Measurements from ENCODE around the gene TMEM45B.
A peak's percentile ranks its signal among the peaks of the same experiment; 100 is the strongest.
"Not testable (repeated sequence)": the region's sequence is repeated elsewhere in the genome, so short reads cannot be mapped to it uniquely, and the experiment has no call there.

TMEM45B gene

DNA sequence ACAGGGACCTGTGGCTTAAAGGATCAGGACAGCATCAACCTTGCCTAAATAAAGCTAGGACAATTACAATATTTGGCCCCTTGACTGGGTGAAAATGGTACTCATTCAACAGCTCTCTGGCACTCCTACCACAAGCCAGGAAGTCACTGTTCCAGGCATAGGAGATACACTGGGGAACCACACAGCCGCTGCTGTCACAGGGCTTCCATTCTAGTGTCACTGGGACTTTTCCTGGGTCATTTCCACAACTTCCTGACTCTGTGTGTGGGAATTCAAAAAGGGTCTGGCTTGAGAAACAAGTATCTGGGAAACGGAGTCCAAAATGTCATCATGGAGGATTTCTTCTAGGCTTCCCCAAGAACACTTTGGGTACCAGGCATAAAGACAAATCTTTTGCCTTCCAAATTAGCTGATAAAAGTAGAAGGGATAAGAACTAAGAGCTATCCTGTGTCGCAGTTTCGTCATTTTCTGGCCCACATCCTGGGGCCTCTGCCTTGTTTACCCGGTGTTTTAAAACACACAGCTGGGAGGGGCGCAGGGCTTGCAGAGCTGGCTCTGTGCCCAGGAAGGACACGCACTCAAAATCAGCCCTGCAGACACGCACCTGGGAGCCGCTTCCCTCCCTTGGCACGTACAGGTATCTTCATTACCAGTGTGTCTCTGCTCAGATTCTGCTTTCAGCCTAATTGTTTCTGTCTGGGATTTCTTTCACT is 38.0 kb downstream of the TMEM45B start:
- DNase-seq (ENCODE audit: low read depth), result no peak

- DNase-seq (ENCODE audit: low read depth), result no peak
Measured at GRCh38 chr11:129854232-129854805, 38.7 kb downstream of the TMEM45B start.

- DNase-seq (ENCODE audit: low read depth), result no peak
Measured at GRCh38 chr11:129855086-129855485, 39.4 kb downstream of the TMEM45B start.

- DNase-seq (ENCODE audit: low read depth), result no peak
Measured at GRCh38 chr11:129856036-129856435, 40.4 kb downstream of the TMEM45B start.

DNA sequence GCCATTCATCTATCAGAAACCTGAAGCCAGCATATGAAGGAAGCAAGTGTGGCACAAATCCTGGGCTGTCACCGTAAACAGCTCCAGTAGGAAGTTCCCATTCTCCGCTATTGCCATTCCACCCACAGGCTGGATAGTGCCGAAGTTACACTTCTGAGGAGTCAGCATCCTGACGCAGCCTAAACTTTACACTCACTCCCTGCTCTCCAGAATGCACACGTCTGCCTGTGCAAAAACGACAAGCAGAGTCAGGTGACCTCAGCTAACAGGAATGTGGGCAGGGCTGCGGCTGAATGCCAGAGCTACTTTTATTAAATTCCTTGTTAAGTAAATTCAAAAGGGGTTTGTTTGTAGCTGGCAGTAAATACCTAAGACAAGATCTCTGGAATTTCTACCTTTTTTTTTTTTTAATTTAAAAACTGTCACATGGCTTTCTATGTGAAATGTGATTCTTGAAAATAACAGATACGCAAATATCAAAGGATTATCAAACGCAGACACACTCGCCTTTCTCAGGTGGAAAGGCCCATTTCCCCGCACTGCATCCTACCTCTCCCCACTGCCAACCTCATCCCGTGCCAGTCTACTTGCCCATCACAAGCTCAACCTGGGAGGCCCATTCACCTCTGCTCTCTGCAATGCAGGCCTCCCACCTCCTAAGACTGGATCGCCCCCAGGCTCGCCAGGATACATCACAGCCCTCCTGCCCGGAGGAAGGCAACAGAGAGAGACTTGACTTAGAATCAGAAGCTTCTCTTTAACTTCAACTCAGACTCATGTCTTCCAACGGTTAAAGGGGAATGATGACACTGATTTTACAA is 46.3 kb downstream of the TMEM45B start:
- DNase-seq (ENCODE audit: low read depth), result no peak

DNA sequence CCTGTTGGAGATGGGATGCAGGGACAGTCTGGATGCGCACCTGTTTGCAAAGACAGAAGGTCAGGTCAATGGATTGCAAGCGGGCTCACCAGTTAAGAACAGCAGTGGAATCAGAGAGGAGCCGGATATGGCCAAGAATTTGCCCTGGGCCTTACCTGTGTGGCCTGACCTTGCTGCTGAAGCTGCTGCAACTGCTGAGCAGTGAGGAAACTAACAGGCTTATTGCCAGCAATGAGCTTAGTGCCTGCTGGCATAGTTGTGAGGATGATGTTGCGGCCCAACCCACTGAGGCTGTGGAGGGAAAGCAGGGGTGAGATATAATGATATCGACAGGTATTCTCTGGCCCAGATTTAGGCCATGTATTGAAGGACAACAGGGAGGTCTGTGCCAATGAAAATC is 49.2 kb downstream of the TMEM45B start:
- no peak for DNase-seq (ENCODE audit: low read depth)

DNA sequence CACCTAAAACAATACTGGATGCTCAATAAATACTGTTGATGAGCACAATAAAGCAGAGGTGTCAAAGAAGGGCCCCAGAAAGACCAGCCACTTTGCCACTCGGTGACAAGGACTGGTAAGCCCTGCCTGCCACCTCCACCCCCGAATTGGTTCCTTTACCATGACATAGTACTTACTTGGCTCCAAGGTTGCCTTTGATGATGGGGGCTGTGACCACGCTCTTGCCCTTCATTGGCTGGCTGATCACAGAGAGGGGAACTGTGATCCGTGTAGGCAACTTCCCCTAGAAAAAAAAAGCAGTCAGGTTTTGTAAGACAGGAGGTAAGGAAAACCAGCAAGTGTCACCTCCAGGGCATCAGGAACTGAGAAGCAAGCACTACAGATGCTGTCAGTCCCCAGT is 50.1 kb downstream of the TMEM45B start:
- no peak for DNase-seq (ENCODE audit: low read depth)

GRCh38 chr11:129866311-129866710 is 50.7 kb downstream of the TMEM45B start:
- no peak for DNase-seq (ENCODE audit: low read depth)

- DNase-seq (ENCODE audit: low read depth), result not testable (repeated sequence)
Measured at GRCh38 chr11:129868626-129869025, 53.0 kb downstream of the TMEM45B start.

GRCh38 chr11:129871914-129872313 is 56.3 kb downstream of the TMEM45B start:
- no peak for DNase-seq (ENCODE audit: low read depth)

DNA sequence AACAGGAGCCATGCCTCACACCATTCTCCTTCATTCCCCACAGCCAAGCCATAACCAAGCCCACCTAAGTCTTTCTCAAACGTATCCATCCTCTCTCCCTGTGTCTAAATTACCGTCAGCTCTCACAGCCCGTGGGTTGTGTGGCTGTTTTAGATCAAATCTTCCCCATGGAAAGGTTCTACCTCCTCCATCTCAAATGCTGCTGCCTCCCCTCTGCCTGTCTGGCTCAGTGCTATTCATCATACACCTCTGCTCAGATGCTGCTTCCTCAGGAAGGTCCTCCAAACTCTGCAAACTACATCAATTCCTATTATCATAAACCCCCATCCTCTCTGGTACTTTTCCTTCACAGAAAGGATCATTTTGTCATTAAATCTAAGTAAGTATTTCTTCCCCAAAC is 64.7 kb downstream of the TMEM45B start:
- DNase-seq (ENCODE audit: low read depth), result no peak

DNA sequence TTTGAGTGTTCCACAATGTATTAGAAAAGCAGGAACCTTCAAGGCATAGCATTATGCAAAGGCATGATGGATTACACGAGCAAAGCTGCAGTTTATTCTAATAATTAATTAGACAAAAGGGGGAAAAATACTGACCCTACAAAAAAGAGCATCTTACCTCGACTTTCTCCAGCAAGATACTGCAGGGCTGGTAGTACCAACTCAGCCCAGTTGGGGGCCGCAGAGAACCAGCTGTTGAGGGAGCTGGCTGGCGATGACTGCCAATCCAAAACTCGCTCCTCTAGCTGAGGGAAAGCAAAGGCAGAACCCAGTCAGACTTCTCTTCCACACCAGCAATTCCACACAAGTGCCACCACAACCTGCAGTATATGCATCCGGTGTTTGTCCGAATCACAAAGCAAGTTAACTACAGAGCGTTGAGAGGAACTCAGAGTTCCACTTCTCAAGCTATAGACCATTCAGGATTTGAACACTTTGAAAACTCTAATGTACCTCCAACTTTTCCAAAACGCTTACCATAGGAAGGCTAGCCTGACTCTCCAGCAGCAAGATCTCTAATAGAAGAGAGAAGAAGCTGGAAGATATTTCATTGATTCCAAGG is 66.0 kb downstream of the TMEM45B start:
- DNase-seq (ENCODE audit: low read depth), result peak; percentile 24

GRCh38 chr11:129884581-129884980 is 68.9 kb downstream of the TMEM45B start:
- DNase-seq (ENCODE audit: low read depth), result no peak

- DNase-seq (ENCODE audit: low read depth), result no peak
Measured at GRCh38 chr11:129885381-129885780, 69.7 kb downstream of the TMEM45B start.

DNA sequence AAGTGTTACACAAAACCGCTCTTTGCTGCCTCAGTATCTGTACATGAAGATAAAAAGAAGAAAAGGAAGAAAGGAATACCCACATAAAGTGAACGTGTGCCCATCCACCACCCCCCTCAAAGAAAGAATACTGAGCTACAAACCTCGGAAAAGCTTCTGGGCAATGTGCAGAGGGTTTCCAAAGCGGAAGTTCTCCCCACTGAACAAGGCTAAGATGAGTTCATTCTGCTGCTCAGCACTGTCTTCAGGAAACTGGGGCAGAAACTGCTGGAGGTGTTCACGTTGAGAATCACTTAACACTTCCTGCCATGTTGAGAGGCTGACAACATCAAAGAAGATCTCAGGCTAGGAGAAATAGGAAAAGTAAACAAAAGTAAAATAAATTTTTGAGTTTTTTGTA is 72.8 kb downstream of the TMEM45B start:
- no peak for DNase-seq (ENCODE audit: low read depth)

GRCh38 chr11:129894278-129895125 is 78.9 kb downstream of the TMEM45B start:
- no peak for DNase-seq (ENCODE audit: low read depth)

GRCh38 chr11:129895126-129896041 is 79.7 kb downstream of the TMEM45B start, which contains the start of gene NFRKB:
TSS of gene NFRKB (minus strand) at chr11:129895578. CDS start at chr11:129892849, 2,729 bp downstream.
- DNase-seq (ENCODE audit: low read depth), result peak; percentile 90

- no peak for DNase-seq (ENCODE audit: low read depth)
Measured at GRCh38 chr11:129896062-129896461, 80.4 kb downstream of the TMEM45B start.

DNA sequence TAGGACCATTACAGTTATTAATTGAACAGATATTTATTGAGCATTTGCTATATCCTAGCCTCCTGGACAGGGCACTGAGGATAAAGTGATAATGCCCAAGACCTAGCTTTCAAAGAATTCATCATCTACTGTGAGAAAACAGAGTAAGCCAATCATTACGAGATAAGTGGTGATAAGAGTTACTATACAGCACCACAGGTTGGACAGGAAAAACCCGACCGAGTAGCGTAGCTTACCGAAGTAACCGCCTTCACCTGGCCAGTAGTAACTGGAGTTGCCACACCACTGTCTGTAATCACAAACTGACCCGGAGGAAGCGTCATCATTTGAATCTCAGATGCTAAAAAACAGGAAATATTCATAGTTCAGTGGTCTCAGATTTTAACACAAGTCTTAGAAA is 89.8 kb downstream of the TMEM45B start:
- DNase-seq (ENCODE audit: low read depth), result no peak
